Esophagus squamous epithelium (tissue), 4 donors: ENCODE data around the gene MED27.

ENCODE experiments used
- CTCF ChIP-seq, 6 experiments: fragments of 450-650 bp in 4 of 6; fragments of 200-600 bp in 2 of 6; sonication (generic) in 2 of 6; IDR thresholded peaks; one replicate each; pipeline ENCODE4 v1.5.1; 2016 to 2019; ENCODE audit warnings: antibody characterized with exemption in 6 of 6, mild to moderate bottlenecking in 4 of 6, moderate library complexity in 4 of 6
- POLR2A ChIP-seq, 4 donors: fragments of 450-650 bp; IDR thresholded peaks; one replicate each; pipeline ENCODE4 v1.6.1; 2017; ENCODE audit warnings: antibody characterized with exemption in 4 of 4, mild to moderate bottlenecking in 4 of 4, moderate library complexity in 3 of 4

GRCh38 chr9:131926360-131926922 lies 153.2 kb downstream of the MED27 start:
- TF ChIP-seq CTCF (IDR thresholded peaks at IDR 0.05): no peak
- TF ChIP-seq POLR2A (IDR thresholded peaks at IDR 0.05): no peak
